ENCODE measurements around the gene ZNF200.

The ZNF200 gene

GRCh38 chr16:3264137-3265036, 29.4 kb upstream of the ZNF200 start:
- peaks cover 31% of the 10 kb centered on the region for H3K36me3 Mint-ChIP-seq (ENCODE audit: low read depth)
- H3K4me3 Mint-ChIP-seq, result peak overlapping the region; percentile 95
- peak; percentile 97 for DNase-seq (ENCODE audit: low spot score)
- no peaks in the 10 kb centered on the region for H3K27me3 Mint-ChIP-seq (ENCODE audit: low read depth)
- H3K4me1 Mint-ChIP-seq (ENCODE audit: low read depth), result peaks cover 18% of the 10 kb centered on the region
- H3K9me3 Mint-ChIP-seq, result peaks cover 20% of the 10 kb centered on the region
- H3K27ac Mint-ChIP-seq, result peak overlapping the region; percentile 97

GRCh38 chr16:3262517-3262916, 27.6 kb upstream of the ZNF200 start:
- DNase-seq (ENCODE audit: low spot score), result no peak
- Mint-ChIP-seq H3K27me3 (ENCODE audit: low read depth) (peaks cover 2% of the 10 kb centered on the region), H3K4me3 (peak overlapping the region; percentile 73), H3K4me1 (ENCODE audit: low read depth) (peaks cover 18% of the 10 kb centered on the region), H3K36me3 (ENCODE audit: low read depth) (peaks cover 19% of the 10 kb centered on the region), H3K27ac (peak overlapping the region; percentile 69), H3K9me3 (peaks cover 17% of the 10 kb centered on the region)

GRCh38 chr16:3259836-3260235, 24.9 kb upstream of the ZNF200 start:
- Mint-ChIP-seq H3K4me3 (no peak overlapping the region), H3K27me3 (ENCODE audit: low read depth) (peaks cover 2% of the 10 kb centered on the region), H3K4me1 (ENCODE audit: low read depth) (peaks cover 17% of the 10 kb centered on the region), H3K36me3 (ENCODE audit: low read depth) (peaks cover 6% of the 10 kb centered on the region), H3K9me3 (peaks cover 17% of the 10 kb centered on the region), H3K27ac (no peak overlapping the region)
- no peak for DNase-seq (ENCODE audit: low spot score)

GRCh38 chr16:3256866-3257465, 22.0 kb upstream of the ZNF200 start:
- H3K9me3 Mint-ChIP-seq, result peaks cover 3% of the 10 kb centered on the region
- H3K36me3 Mint-ChIP-seq (ENCODE audit: low read depth), result peaks cover 1% of the 10 kb centered on the region
- H3K4me3 Mint-ChIP-seq, result no peak overlapping the region
- no peak for DNase-seq (ENCODE audit: low spot score)
- H3K27ac Mint-ChIP-seq, result no peak overlapping the region
- peaks cover 2% of the 10 kb centered on the region for H3K4me1 Mint-ChIP-seq (ENCODE audit: low read depth)
- peaks cover 2% of the 10 kb centered on the region for H3K27me3 Mint-ChIP-seq (ENCODE audit: low read depth)

GRCh38 chr16:3256146-3256865, 21.3 kb upstream of the ZNF200 start, which contains the start of gene MEFV:
TSS of gene MEFV (minus strand) at chr16:3256633. CDS start at chr16:3256587, 46 bp downstream.
- H3K9me3 Mint-ChIP-seq, result no peaks in the 10 kb centered on the region
- no peaks in the 10 kb centered on the region for H3K36me3 Mint-ChIP-seq (ENCODE audit: low read depth)
- H3K27me3 Mint-ChIP-seq (ENCODE audit: low read depth), result peaks cover 2% of the 10 kb centered on the region
- DNase-seq (ENCODE audit: low spot score), result no peak
- no peaks in the 10 kb centered on the region for H3K4me1 Mint-ChIP-seq (ENCODE audit: low read depth)
- H3K27ac Mint-ChIP-seq, result no peak within 1 kb of the TSS
- H3K4me3 Mint-ChIP-seq, result no peak within 1 kb of the TSS

- no peak for DNase-seq (ENCODE audit: low spot score)
- H3K27ac Mint-ChIP-seq, result no peak overlapping the region
Observed at GRCh38 chr16:3254309-3254708, 19.4 kb upstream of the ZNF200 start.

GRCh38 chr16:3252967-3253366, 18.0 kb upstream of the ZNF200 start:
- peaks cover under 1% of the 10 kb centered on the region for H3K27me3 Mint-ChIP-seq (ENCODE audit: low read depth)
- no peak overlapping the region for H3K27ac Mint-ChIP-seq
- H3K36me3 Mint-ChIP-seq (ENCODE audit: low read depth), result no peaks in the 10 kb centered on the region
- no peak overlapping the region for H3K4me3 Mint-ChIP-seq
- no peak for DNase-seq (ENCODE audit: low spot score)
- no peaks in the 10 kb centered on the region for H3K4me1 Mint-ChIP-seq (ENCODE audit: low read depth)
- no peaks in the 10 kb centered on the region for H3K9me3 Mint-ChIP-seq

More at GRCh38 chr16:3254309-3254708, 19.4 kb upstream of the ZNF200 start:
- Mint-ChIP-seq H3K4me3 (no peak overlapping the region), H3K9me3 (no peaks in the 10 kb centered on the region), H3K27me3 (ENCODE audit: low read depth) (peaks cover 2% of the 10 kb centered on the region), H3K4me1 (ENCODE audit: low read depth) (no peaks in the 10 kb centered on the region), H3K36me3 (ENCODE audit: low read depth) (no peaks in the 10 kb centered on the region)

- no peaks in the 10 kb centered on the region for H3K9me3 Mint-ChIP-seq
- no peaks in the 10 kb centered on the region for H3K36me3 Mint-ChIP-seq (ENCODE audit: low read depth)
- peaks cover 3% of the 10 kb centered on the region for H3K27me3 Mint-ChIP-seq (ENCODE audit: low read depth)
- H3K4me3 Mint-ChIP-seq, result no peak overlapping the region
- no peaks in the 10 kb centered on the region for H3K4me1 Mint-ChIP-seq (ENCODE audit: low read depth)
- H3K27ac Mint-ChIP-seq, result no peak overlapping the region
- DNase-seq (ENCODE audit: low spot score), result no peak
Observed at GRCh38 chr16:3249451-3249850, 14.5 kb upstream of the ZNF200 start.

GRCh38 chr16:3249020-3249419, 14.1 kb upstream of the ZNF200 start:
- no peak overlapping the region for H3K4me3 Mint-ChIP-seq
- DNase-seq (ENCODE audit: low spot score), result no peak
- no peaks in the 10 kb centered on the region for H3K9me3 Mint-ChIP-seq
- no peaks in the 10 kb centered on the region for H3K36me3 Mint-ChIP-seq (ENCODE audit: low read depth)
- H3K27ac Mint-ChIP-seq, result no peak overlapping the region
- H3K4me1 Mint-ChIP-seq (ENCODE audit: low read depth), result no peaks in the 10 kb centered on the region
- H3K27me3 Mint-ChIP-seq (ENCODE audit: low read depth), result peaks cover 3% of the 10 kb centered on the region

- Mint-ChIP-seq H3K9me3 (no peaks in the 10 kb centered on the region), H3K36me3 (ENCODE audit: low read depth) (no peaks in the 10 kb centered on the region), H3K27me3 (ENCODE audit: low read depth) (peaks cover 3% of the 10 kb centered on the region), H3K27ac (no peak overlapping the region), H3K4me3 (no peak overlapping the region), H3K4me1 (ENCODE audit: low read depth) (no peaks in the 10 kb centered on the region)
- no peak for DNase-seq (ENCODE audit: low spot score)
Observed at GRCh38 chr16:3248596-3248995, 13.6 kb upstream of the ZNF200 start.

- no peak for DNase-seq (ENCODE audit: low spot score)
- H3K36me3 Mint-ChIP-seq (ENCODE audit: low read depth), result no peaks in the 10 kb centered on the region
- no peak overlapping the region for H3K27ac Mint-ChIP-seq
- no peaks in the 10 kb centered on the region for H3K4me1 Mint-ChIP-seq (ENCODE audit: low read depth)
- H3K4me3 Mint-ChIP-seq, result no peak overlapping the region
- peaks cover 3% of the 10 kb centered on the region for H3K27me3 Mint-ChIP-seq (ENCODE audit: low read depth)
- H3K9me3 Mint-ChIP-seq, result peaks cover 4% of the 10 kb centered on the region
Observed at GRCh38 chr16:3246876-3247275, 11.9 kb upstream of the ZNF200 start.

- no peak for DNase-seq (ENCODE audit: low spot score)
- no peaks in the 10 kb centered on the region for H3K4me1 Mint-ChIP-seq (ENCODE audit: low read depth)
Observed at GRCh38 chr16:3246002-3246401, 11.0 kb upstream of the ZNF200 start.

GRCh38 chr16:3243882-3244281, 8.9 kb upstream of the ZNF200 start:
- no peaks in the 10 kb centered on the region for H3K4me1 Mint-ChIP-seq (ENCODE audit: low read depth)
- DNase-seq (ENCODE audit: low spot score), result no peak
- H3K4me3 Mint-ChIP-seq, result no peak overlapping the region
- no peak overlapping the region for H3K27ac Mint-ChIP-seq
- no peaks in the 10 kb centered on the region for H3K36me3 Mint-ChIP-seq (ENCODE audit: low read depth)
- H3K27me3 Mint-ChIP-seq (ENCODE audit: low read depth), result peaks cover 3% of the 10 kb centered on the region
- peaks cover 4% of the 10 kb centered on the region for H3K9me3 Mint-ChIP-seq

More at GRCh38 chr16:3246002-3246401, 11.0 kb upstream of the ZNF200 start:
- peaks cover 3% of the 10 kb centered on the region for H3K27me3 Mint-ChIP-seq (ENCODE audit: low read depth)
- H3K9me3 Mint-ChIP-seq, result peaks cover 4% of the 10 kb centered on the region
- no peaks in the 10 kb centered on the region for H3K36me3 Mint-ChIP-seq (ENCODE audit: low read depth)
- no peak overlapping the region for H3K4me3 Mint-ChIP-seq
- no peak overlapping the region for H3K27ac Mint-ChIP-seq

GRCh38 chr16:3242709-3243108, 7.8 kb upstream of the ZNF200 start:
- DNase-seq (ENCODE audit: low spot score), result no peak
- H3K9me3 Mint-ChIP-seq, result peaks cover 4% of the 10 kb centered on the region
- no peak overlapping the region for H3K4me3 Mint-ChIP-seq
- no peaks in the 10 kb centered on the region for H3K36me3 Mint-ChIP-seq (ENCODE audit: low read depth)
- H3K27me3 Mint-ChIP-seq (ENCODE audit: low read depth), result peaks cover 3% of the 10 kb centered on the region
- no peak overlapping the region for H3K27ac Mint-ChIP-seq
- no peaks in the 10 kb centered on the region for H3K4me1 Mint-ChIP-seq (ENCODE audit: low read depth)

Data from T-helper 2 cell treated with Interferon-gamma antibody and Interleukin-4, amounts not matched to agents 5 μg/mL and 100 μg/mL, for 36 hours (primary cell).